ENCODE measurements around the gene MICAL2.

DNA sequence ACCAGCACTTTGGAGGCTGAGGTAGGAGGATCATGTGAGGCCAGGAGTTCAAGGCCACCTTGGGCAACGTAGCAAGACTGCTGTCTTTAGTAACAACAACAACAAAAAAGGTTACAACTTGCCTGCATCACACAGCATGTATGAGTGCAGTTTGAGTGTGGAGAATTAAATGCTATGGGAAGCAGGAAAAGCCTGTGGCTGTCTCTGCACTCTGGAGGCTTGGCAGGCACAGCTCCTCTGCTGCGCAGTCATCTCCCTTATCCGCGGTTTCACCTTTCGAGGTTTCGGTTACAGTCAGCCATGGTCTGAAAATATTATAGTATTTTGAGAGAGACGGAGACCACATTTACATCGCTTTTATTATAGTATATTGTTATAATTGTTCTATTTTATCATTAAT, 2.9 kb downstream of the MICAL2 start:
- no peak for TF ChIP-seq CTCF (IDR thresholded peaks at IDR 0.05)
- no peak for TF ChIP-seq POLR2A (IDR thresholded peaks at IDR 0.05)
- no peak for TF ChIP-seq EP300 (IDR thresholded peaks at IDR 0.05)
- TF ChIP-seq POLR2AphosphoS5 (IDR thresholded peaks at IDR 0.05), result no peak
